Inferior parietal cortex (tissue), 1 donor: ENCODE measurements around the gene NTRK2.
A peak's percentile ranks its signal among the peaks of the same experiment; 100 is the strongest.

Experiments
- DNase-seq: peaks from one replicate; pipeline ENCODE4 v3.0.0-alpha.2; 2016; ENCODE audit errors: extremely low spot score

NTRK2 gene

DNA sequence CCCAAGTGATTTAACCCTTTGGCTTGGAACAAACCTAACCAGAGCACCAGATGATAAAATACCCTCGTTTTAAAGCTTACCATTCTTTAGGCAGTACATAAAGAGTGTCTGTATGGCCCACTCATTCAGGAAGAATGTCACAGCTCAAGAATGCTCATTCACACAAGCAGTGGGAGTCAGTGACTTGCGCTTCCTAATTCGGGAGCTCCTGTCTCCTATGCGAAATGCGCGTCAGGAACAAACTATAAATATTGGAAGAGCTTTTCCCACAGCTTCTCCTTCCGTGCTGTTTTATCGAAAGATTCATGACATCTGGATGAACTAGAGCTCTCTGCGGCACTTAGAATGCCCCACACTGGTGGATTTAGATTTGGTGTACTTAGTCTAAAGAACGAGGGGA is 66.6 kb downstream of the NTRK2 start:
- no peak for DNase-seq

DNA sequence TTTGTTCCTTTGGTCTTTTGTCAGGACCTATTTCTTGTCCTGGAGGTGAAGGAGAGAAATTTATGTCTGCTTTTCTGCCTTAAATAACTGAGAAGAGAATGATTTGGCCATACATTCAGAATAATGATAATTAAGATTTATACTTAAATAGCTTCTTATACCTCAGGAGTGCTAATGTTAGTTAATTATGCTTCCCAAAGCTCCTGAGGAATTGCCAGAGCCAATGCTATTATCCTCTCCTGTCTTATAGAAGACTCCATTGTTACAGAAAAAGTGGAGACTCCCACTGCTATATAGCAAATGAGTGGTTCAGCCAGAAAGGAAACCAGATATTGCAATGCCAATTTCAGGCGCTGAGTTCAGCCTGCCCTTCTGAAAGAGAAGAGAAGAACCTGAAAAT is 67.0 kb downstream of the NTRK2 start:
- DNase-seq, result no peak

DNA sequence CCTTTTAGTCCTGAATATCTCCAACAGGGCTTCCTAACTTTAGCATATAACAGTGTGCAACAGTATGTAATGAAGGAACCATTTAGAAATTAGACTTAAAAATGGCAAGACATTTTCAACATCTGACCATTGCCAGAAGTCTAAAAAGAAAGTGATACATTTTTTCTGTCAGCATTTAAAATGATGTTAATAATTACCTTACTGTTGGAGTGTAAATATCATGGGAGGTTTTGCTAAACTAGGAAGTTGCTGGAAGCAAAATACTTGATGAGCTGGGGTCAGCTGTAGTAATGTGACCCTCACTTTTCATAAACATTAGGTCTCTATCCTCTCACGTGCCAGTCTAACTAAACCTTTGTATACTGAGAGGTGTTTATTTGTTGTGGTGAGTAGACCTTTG is 68.8 kb downstream of the NTRK2 start:
- no peak for DNase-seq

DNA sequence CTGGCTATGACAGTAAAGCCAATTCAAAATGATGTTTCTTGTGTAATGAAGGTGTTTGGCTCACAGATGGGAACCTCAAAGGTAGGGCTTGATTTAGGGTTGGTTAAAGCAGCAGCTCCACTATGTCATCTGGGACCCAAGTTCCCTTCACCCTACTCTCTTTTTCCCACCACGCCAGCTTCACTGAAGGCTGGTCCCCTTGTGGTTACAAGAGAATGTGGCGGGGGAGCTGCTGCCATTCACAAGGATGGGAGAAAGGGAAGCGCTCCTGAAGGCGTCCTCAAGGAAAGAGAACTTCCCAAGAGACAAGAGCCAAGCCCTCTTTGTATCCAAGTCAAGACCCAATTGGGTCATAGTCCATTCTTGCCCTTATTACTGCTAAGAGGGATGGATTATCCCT is 72.7 kb downstream of the NTRK2 start:
- no peak for DNase-seq

DNA sequence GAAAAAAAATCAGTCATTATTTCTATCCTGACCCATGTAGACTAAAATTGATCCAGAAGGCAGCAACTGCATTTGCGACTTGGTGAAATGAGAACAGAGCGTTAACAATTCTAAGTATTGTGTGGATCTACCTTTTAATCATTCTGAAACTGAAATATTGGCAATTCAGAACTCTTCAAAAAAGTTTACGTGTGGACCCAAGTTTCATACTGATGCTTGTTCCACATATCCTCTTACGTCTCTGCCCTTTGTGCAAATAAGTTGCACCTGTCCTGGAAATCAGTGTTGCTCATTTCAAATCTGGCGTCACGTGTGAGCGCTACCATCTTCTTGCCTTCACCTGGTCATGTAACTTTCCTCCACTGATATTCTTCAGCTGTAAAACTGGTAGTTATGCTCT is 74.7 kb downstream of the NTRK2 start:
- DNase-seq, result no peak

DNA sequence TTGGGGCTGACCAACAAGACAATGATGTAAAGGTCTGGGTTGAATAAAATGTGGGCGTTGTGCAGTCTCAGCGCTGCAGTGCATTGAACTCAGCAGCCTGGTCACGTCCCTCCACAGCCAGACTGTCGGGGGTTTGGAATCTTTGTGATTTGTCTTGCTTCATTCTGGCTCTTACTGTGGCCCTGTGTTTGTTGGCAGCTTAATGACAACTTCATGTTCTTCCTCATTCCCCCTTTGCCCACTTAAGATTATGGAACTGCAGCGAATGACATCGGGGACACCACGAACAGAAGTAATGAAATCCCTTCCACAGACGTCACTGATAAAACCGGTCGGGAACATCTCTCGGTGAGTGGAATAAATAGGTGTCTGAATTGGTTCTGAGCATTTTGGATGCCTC is 75.2 kb downstream of the NTRK2 start:
- no peak for DNase-seq

DNA sequence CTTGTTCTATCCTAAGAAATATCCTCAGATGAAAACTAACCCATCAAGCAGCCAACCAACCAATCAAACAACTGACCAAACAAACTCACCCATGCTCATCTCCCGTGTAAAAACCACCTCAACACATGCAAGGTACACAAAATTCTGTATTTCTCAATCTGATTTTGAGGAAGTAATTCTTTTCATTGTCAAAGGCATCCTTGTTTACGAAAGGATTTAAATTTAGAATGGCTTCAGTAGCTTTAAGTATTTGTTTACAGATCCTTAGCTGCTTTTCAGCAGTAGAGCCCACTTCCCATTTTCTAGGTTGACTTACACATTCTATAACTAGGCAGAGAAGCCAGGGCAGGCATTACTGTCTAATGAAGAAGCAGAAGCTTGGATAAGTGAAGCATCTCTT is 78.6 kb downstream of the NTRK2 start:
- no peak for DNase-seq

DNA sequence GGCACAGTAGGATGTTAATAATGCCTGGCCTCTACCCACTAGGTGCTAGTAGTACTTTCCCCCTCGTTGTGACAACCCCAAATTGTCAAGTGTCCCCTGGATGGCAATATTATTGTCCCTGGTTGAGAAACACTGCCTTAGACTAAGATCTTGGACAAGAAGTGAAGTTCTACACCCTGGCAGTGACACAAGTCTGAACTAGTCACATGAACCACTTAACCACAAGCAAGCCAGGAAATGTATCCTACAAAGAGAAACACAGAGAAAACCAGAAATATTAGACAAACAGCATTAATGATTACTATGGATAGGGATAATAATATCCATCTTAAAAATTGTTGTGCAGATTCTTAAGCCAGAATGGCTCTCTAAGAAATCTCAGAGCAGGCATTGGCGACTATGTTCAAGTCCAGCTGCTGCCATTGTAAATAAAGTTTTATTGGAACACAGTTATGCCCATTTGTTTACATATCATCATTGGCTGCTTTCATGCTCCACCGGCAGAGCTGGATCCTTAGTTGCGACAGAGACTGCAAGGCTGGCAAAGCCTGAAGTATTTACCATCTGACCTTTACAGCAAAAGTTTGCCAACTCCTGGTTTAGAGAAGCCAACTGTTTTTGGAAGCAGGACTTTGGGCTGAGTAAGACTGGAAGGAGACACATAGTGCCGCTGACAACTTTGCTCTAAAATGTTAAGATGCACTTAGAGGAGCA is 80.8 kb downstream of the NTRK2 start:
- DNase-seq, result no peak

DNA sequence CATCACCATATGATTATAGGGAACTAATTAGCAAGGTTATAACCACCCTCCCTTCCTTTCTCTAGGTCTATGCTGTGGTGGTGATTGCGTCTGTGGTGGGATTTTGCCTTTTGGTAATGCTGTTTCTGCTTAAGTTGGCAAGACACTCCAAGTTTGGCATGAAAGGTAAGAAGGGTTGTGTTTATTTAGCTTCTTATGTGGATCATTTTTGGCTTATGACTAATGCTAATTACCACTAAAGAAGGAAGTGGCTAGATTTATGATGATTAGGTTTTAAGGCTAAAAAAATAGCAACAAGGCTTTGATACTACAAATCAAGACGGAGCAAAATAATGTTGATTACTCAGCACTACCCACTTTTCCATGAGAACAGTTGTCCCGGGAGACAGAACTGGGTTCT is 82.4 kb downstream of the NTRK2 start:
- no peak for DNase-seq

DNA sequence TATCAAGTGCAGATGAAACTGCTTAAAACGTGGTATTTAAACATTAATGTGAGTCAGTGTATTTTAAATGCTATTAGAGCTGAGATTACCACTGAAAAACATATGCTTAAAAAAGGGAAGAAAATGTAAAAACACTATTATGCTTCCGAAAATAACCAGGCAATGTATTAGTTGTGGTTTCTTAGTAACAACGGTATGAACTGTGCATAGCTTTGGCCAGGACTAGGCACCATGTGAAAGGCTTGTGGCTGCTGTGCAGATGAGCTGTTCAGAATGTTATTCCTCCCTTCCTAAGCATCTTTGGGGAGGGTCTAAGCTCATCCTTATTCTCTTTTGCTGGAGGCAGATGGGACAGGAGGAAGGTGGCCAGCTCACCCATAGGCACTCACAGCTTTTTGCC is 84.9 kb downstream of the NTRK2 start:
- DNase-seq, result no peak

DNA sequence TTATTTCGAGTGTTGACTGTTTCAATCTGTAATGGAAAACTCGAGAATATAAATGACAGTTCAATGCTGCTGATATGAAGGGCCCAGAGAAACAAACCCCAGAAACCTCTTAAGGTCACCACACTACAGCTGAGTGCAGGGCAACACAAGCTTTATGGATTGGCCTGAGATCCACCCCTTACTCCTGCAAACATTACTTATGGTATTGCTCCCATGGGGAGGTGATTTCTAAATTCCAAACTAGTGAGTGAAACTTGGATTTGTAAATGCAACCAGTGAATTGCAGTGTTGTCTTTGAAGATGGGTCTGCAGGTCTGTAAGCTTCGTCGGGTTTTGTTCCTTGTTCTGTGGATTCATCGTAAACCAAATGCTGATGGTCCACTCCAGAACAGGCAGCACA is 85.4 kb downstream of the NTRK2 start:
- no peak for DNase-seq

DNA sequence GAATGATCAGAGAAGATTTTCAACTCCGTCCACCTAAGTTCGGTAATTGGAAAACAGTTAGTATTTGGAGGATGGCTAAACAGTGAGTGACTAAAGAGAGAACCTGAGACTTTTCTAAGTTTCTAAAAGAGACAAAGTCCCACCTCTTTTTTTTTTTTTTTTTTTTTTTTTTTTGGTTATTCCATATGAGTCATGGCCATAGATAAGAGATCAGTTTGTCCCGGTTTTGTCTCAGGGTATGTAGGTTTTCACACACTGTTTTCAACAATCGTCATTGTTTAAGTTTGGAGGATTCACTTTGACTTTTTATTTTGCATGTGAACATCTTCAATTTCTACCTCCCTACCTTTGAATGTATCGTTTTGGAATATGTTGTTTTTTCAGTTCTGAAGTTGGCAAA is 85.9 kb downstream of the NTRK2 start:
- DNase-seq, result no peak

DNA sequence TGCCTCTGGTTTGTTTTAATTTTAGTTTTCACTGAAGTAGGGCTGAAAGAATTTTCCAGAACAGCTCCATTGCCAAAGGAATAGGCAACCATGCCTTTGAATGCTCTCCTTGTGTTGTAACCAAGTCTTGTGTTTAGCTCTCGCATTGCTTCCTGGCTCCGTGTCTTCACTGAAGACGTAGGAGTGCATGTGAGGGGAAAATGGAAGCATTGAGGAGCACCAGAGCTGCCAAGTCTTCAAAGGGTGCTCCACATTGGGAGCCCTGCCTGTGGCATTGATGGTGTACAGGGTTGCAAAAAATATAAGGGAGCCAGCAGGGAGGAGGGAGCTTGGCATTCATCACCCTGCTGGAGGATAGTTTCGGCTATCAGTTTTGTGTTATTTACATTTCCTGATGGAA is 86.6 kb downstream of the NTRK2 start:
- DNase-seq, result peak; percentile 47

DNA sequence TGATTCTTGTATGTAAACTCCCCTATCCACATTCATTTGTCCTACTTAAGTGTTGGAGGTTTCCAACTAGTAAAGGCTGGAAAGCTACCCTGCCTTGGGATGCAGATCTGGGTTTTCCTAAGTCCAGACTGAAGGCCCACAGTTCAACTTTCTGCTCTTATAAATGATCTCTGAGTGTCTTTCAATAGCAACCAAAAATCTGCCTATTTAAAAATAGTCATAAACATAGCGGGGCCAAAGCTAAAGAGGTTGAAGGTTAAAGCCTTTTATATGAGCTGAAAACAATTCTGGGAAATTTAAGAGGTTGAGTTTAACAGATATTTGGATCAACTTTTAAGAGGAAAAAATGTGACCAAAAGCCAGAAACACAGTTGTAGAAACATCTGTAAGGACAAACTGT is 87.2 kb downstream of the NTRK2 start:
- no peak for DNase-seq

DNA sequence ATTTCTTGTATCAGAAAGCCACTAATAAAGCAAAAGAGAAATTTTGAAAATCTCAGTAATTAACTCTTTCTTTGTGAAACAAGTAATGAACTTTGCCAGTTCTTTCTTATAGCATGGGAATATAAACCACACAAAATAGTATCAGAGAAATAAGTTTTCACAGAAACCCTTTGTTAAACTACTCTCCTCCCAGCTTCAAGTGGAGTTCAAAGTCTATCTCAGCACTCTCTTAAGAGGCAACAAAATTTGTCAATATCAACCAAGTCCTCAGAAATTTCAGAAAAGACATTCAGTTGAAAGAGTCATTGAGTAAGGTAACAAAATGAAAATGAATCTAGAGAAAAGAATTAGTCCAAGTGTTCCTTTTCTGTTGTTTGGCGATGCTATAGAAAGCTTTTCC is 89.3 kb downstream of the NTRK2 start:
- no peak for DNase-seq

DNA sequence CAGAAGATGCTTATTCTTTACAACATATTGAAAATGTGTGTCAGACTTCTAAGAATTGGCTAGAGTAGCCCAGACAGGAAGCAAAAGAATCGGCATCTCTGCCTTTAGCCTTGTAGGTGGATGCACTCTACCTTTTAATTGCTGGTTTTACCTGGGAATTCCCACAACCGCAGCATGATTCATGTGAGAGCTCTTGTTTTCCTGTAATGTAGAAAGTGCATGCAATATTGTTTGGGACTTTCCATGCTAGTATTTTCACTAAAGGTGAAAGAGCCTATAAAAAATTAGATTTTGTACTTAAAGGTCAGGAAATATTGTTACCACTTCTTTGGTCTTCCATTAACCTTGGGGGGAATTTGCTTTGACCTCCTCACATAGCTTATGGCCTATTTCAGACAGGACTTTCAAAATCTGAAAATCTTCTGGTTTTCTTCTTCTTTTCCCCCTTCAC is 89.8 kb downstream of the NTRK2 start:
- DNase-seq, result no peak

DNA sequence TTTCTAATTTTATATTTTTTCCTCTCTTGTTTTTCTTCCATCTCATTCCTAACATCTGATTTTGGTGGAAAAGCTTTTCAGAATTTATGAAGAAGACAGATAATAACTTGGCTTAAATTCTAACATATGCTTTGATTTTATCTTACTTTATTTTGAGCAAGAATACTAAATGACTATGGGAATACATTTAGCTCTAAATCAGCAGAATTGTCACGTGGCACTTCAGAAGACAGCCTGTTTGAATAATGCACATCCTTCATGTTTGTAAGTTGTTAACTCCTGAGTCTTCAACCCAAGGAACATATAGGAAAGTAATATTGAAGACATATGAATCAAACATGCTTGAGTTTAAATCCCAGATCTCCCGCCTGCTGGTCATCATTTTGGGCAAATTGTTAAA is 90.3 kb downstream of the NTRK2 start:
- DNase-seq, result no peak

DNA sequence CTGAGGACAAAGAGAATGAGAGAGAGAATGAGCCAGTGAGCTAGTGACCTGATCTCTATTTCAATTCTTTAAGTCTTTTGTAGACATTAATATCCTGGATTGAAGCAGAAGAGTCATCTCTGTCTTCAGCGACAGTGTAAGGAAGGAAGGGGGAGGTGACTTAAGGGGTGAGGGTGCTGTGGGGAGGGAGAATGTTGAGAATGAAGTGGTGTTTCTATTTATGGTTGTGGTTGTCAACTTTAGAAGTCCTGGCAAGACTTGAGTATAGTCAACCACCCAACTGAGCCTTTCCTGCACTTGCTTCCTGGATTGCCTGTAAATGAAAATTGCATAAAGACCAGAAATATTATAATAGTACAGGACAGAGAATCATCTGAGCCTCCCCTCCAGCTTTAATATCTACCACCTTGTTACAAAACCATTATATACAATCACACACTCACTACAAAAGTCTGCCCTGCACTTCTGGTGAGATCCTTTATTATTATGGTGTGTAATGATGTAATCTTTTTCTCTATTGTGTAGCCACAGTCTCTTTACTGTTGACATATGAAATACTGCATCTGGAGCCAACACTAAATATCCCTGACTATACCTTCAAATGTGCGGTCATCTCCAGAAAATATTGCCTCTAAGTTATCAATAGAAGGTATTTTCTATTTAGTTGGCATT is 91.7 kb downstream of the NTRK2 start:
- no peak for DNase-seq

DNA sequence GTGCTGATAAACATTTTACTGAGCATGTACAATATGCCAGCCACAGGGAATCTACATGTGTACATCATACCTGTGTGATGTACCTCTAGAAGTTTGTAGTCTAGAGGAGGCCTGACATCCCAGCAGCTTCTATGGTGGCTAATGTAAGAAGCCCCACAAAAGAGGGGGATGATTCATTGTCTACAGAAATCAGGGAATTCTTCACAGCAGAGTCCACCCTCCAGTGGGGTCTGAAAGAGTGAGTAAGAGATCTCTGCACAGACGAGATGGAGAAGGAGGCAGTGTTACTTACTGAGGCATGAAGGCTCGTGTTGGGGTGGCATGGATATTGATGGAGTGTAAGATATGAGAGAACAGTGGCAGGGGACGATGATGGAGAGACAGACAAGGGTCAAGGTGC is 103.0 kb downstream of the NTRK2 start:
- DNase-seq, result no peak

DNA sequence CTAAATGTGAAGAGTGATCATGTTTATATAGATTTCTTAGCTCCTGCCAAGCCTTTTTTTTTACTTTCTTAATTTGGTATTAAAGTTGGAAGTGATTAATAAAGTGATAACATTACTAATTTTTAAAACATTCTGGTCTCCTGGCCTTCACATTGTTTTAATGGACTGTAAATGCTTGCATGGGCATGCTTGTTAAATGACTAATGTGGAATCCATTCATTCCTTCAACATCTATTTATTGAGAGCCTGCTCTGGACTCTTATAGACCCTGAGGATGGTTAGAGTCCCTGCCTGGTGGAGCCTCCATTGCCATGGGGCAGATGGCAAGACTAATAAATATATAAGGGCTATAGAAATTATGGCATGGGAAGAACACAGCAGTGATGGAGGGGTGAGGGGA is 103.5 kb downstream of the NTRK2 start:
- no peak for DNase-seq

DNA sequence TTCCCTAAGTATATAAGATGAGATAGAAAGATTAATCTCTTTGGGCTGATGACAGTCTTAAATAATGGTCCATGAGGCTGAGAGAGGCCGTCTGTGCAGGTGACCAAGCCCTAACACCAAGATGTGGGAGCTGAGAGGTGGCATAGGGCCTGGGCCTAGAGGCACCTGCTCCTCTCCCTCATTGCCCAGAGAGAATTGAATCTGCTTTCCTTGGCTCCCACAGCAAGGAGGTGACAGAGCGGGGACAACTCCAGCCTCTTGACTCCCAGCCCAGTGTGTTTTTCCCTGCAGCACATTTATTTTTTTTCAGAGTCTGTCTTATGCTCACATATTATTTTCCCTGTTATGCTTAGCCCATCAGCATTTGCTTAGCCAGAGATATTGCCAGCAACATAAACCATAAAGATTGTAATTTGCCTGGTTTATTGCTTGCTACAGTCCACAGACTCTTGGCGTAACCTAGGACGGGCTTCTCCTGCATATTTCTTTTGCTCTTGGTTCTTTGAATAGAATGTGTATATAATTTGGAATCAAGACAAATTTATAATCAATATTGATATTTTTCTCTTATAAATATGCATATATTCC is 105.6 kb downstream of the NTRK2 start:
- no peak for DNase-seq

DNA sequence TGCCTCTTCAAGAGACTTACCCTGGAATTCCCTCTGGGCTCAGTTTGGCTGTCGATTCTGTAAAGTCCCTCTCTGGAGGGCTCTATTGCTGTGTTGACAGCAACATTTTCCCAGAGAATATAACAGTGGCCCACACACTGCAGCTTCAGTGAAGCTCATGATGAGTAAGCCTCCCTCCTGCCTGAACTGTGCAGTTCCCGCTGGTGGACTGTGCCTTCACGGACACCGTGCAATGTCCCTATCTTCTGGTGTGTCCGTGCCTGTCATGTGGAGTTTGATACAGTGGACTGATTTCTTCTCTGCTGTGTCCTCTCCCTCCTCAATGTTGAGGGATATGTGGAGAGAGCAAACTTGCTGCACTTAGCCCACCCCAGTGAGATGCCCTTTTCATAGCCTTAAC is 109.0 kb downstream of the NTRK2 start:
- no peak for DNase-seq

DNA sequence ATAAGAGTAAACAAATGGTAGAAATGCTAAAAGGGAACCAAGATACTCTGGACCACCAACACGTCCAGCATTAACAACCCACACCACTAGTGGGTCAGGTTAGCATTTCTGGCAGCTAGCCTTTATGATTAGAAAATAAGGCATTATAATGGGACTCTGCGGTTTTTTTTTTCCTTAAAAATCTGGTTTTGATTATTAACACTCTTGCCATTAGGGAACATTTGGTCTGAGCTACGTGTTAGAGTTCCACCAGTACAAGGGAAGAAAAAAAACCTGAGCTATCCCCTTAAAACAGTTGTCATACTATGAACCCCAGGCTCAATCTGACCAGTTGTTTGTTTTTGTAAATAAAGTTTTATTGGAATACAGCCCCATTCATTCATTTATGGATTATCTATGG is 110.4 kb downstream of the NTRK2 start:
- DNase-seq, result no peak
